Upper lobe of left lung (tissue), 6 donors: Measurements from ENCODE around the gene CSNK1A1. TPM values are rescaled to one million over a fixed set of nuclear protein-coding genes. Genes with fewer than 3 reads are reported as not detected.
A peak's percentile ranks its signal among the peaks of the same experiment; 100 is the strongest.

Source experiments
- ATAC-seq, 2 donors: fragments of 200-7000 bp; cut with Tn5 transposase; one replicate each; pipeline ENCODE4 v1.9.1; 2022; ENCODE audit warnings: mild to moderate bottlenecking in 2 of 2, moderate library complexity in 2 of 2; ENCODE audit not compliant: low FRiP score in 2 of 2
- DNase-seq, 2 donors: peaks; one replicate each; pipeline ENCODE4 v3.0.0-alpha.2; 2019 to 2020
- H3K27ac ChIP-seq, 4 donors: fragments of 200-600 bp; sonication (generic); one replicate each; pipeline ENCODE4 v1.5.1; 2016 to 2019
- H3K27me3 ChIP-seq, 4 donors: fragments of 200-600 bp; sonication (generic); one replicate each; pipeline ENCODE4 v1.5.1; 2017 to 2019
- H3K36me3 ChIP-seq, 4 donors: fragments of 200-600 bp; sonication (generic); one replicate each; pipeline ENCODE4 v1.5.1; 2016 to 2019
- H3K4me1 ChIP-seq, 4 donors: fragments of 200-600 bp; sonication (generic); one replicate each; pipeline ENCODE4 v1.5.1; 2018 to 2019
- H3K4me3 ChIP-seq, 4 donors: fragments of 200-600 bp; sonication (generic); one replicate each; pipeline ENCODE4 v1.5.1; 2017 to 2019; ENCODE audit warnings: mild to moderate bottlenecking in 2 of 4, moderate library complexity in 1 of 4
- H3K9me3 ChIP-seq, 4 donors: fragments of 200-600 bp; sonication (generic); one replicate each; pipeline ENCODE4 v1.5.1; 2018 to 2019
- CTCF ChIP-seq, 6 experiments: fragments of 450-650 bp in 4 of 6; fragments of 200-600 bp in 2 of 6; sonication (generic) in 2 of 6; IDR thresholded peaks; one replicate each; pipeline ENCODE4 v1.5.1; 2016 to 2019; ENCODE audit warnings: antibody characterized with exemption in 6 of 6
- EP300 ChIP-seq, 4 donors: sonication (generic); formaldehyde crosslinking; IDR thresholded peaks; one replicate each; pipeline ENCODE4 v1.5.1; 2017; ENCODE audit warnings: antibody characterized with exemption in 4 of 4, control low read depth in 2 of 4
- POLR2A ChIP-seq, 4 donors: fragments of 450-650 bp; IDR thresholded peaks; one replicate each; pipeline ENCODE4 v1.5.1; 2016 to 2017; ENCODE audit warnings: antibody characterized with exemption in 4 of 4, mild to moderate bottlenecking in 2 of 4
- POLR2AphosphoS5 ChIP-seq, 2 donors: sonication (generic); formaldehyde crosslinking; IDR thresholded peaks; one replicate each; pipeline ENCODE4 v1.5.1; 2017; ENCODE audit warnings: antibody characterized with exemption in 2 of 2
- WGBS, 2 donors: methylation state at CpG; one replicate each; pipeline ENCODE4 v1.1.5; 2017 to 2018; 5-methylcytosine and 5-hydroxymethylcytosine counted together
- total RNA-seq, 6 donors: library from RNA; depleted of rRNA in 4 of 6; stranded (reverse); fragments of >200 nt in 4 of 6; gene quantifications; one replicate each; pipeline versions ENCODE4 v1.1.0 to v1.2.1, GENCODE V29; 2016 to 2021
- donor health status: DM: no; HTN: no; CAD: no; lungs with moderate emphysema.
- donor health status: DM: no; HTN: yes; CAD: no; lungs with severe emphysema.

The CSNK1A1 gene
- total RNA-seq, 6 donors from 2014 or later = 153 to 215 (median 202) TPM

GRCh38 chr5:149452665-149453617 is 98.3 kb downstream of the CSNK1A1 start:
- Histone ChIP-seq H3K4me3 (no peak overlapping the region), H3K27ac (peak overlapping the region; percentile 81 to 88 (median 85)), H3K4me1 (peaks cover 41 to 54% (median 45%) of the 10 kb centered on the region in 4 donors), H3K36me3 (no peaks in the 10 kb centered on the region), H3K27me3 (no peaks in the 10 kb centered on the region), H3K9me3 (no peaks in the 10 kb centered on the region)
- 74 to 81% methylated on average over 15 to 16 of the region's 16 CpGs for WGBS, 2 donors
- TF ChIP-seq POLR2AphosphoS5 (IDR thresholded peaks at IDR 0.05) (peak; percentile 51 to 54), POLR2A (IDR thresholded peaks at IDR 0.05) (no peak)
- ATAC-seq (peak; percentile 13 to 78), DNase-seq (no peak)

GRCh38 chr5:149452007-149452664 is 99.1 kb downstream of the CSNK1A1 start:
- H3K4me3 ChIP-seq = no peak overlapping the region
- TF ChIP-seq CTCF (IDR thresholded peaks at IDR 0.05) (no peak), POLR2A (IDR thresholded peaks at IDR 0.05) (peak in 1 of 4 donors; percentile 33), POLR2AphosphoS5 (IDR thresholded peaks at IDR 0.05) (peak; percentile 79 to 83), EP300 (IDR thresholded peaks at IDR 0.05) (peak in 2 of 4 donors; percentile 73 to 79)
- H3K4me1 ChIP-seq = peaks cover 41 to 59% (median 45%) of the 10 kb centered on the region in 4 donors
- 12 to 27% methylated on average over 8 to 11 of the region's 11 CpGs for WGBS, 2 donors
- no peaks in the 10 kb centered on the region for H3K27me3 ChIP-seq
- no peaks in the 10 kb centered on the region for H3K9me3 ChIP-seq
- peak; percentile 58 to 86 for ATAC-seq
- peak in 1 of 2 donors; percentile 71 for DNase-seq
- H3K27ac ChIP-seq = peak overlapping the region; percentile 81 to 88 (median 85)
- H3K36me3 ChIP-seq = no peaks in the 10 kb centered on the region

GRCh38 chr5:149450199-149450598 is 101.0 kb downstream of the CSNK1A1 start:
- no peaks in the 10 kb centered on the region for H3K9me3 ChIP-seq
- peak; percentile 35 to 37 for ATAC-seq
- no peak overlapping the region for H3K4me3 ChIP-seq
- no peaks in the 10 kb centered on the region for H3K36me3 ChIP-seq
- H3K27me3 ChIP-seq = no peaks in the 10 kb centered on the region
- TF ChIP-seq POLR2AphosphoS5 (IDR thresholded peaks at IDR 0.05) (peak; percentile 54 to 81), CTCF (IDR thresholded peaks at IDR 0.05) (no peak), POLR2A (IDR thresholded peaks at IDR 0.05) (no peak), EP300 (IDR thresholded peaks at IDR 0.05) (peak in 1 of 4 donors; percentile 8)
- peaks cover 38 to 52% (median 43%) of the 10 kb centered on the region in 4 donors for H3K4me1 ChIP-seq
- WGBS, 2 donors = 22 to 34% methylated on average over 2 to 3 of the region's 3 CpGs
- peak overlapping the region; percentile 81 to 88 (median 85) for H3K27ac ChIP-seq
- peak in 1 of 2 donors; percentile 55 for DNase-seq

GRCh38 chr5:149448831-149449714 is 102.2 kb downstream of the CSNK1A1 start:
- DNase-seq = no peak
- no peaks in the 10 kb centered on the region for H3K27me3 ChIP-seq
- ATAC-seq = no peak
- TF ChIP-seq POLR2A (IDR thresholded peaks at IDR 0.05) (no peak), EP300 (IDR thresholded peaks at IDR 0.05) (no peak), CTCF (IDR thresholded peaks at IDR 0.05) (peak in 1 of 6 experiments; percentile 10)
- WGBS, 2 donors = 84 to 89% methylated on average over 7 of the region's 7 CpGs
- peak overlapping the region; percentile 81 to 88 (median 85) for H3K27ac ChIP-seq
- H3K36me3 ChIP-seq = no peaks in the 10 kb centered on the region
- H3K9me3 ChIP-seq = no peaks in the 10 kb centered on the region
- H3K4me1 ChIP-seq = peaks cover 38 to 52% (median 43%) of the 10 kb centered on the region in 4 donors
- H3K4me3 ChIP-seq = no peak overlapping the region
